ENCODE results near the gene FADS2.

The FADS2 gene

GRCh38 chr11:61850687-61851086, 22.6 kb downstream of the FADS2 start:
- no peak for DNase-seq

- no peak for DNase-seq
Observed at GRCh38 chr11:61851113-61851899, 23.2 kb downstream of the FADS2 start.

GRCh38 chr11:61851900-61852295, 23.8 kb downstream of the FADS2 start:
- DNase-seq = no peak

GRCh38 chr11:61853698-61854169, 25.6 kb downstream of the FADS2 start:
- DNase-seq = no peak

GRCh38 chr11:61854206-61854895, 26.3 kb downstream of the FADS2 start:
- DNase-seq = no peak

- no peak for DNase-seq
Observed at GRCh38 chr11:61854966-61855714, 27.0 kb downstream of the FADS2 start.

- no peak for DNase-seq
Observed at GRCh38 chr11:61855939-61856680, 28.0 kb downstream of the FADS2 start.

DNA sequence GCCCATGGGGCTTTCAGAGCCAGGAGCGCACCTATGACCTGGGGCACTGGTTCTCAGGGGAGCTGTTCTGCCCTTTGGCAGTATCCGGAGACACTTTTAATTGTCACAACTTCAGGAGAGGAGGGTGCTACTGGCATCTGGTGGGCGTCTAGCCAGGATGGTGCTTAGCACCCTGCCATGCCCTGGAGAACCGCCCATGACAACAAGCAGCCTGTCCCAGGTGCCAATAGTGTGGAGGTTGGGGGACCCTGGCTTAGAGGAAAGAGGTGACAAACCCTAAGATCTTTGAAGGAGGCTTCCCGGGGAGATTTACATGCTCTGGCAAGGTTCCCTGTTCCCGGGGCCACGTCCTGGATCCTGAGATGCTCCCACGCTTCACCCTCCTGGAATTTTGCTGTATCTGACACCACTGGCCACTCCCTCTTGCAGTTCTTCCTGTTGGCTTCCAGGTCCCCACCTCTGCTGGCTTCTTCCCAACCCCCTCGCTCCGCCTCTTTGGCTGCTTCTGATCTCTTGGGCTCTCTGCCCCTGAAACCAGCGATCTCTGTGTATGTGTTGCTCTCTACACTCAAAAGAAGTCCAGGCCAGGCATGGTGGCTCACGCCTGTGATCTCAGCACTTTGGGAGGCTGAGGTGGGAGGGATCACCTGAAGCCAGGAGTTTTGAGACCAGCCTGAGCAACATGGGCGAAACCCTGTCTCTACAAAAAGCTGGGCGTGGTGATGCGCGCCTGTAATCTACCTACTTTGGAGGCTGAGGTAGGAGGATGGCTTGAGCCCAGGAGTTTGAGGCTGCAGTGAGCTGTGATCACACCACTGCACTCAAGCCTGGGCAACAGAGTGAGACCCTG, 32.2 kb downstream of the FADS2 start:
- DNase-seq = no peak

- no peak for DNase-seq
Observed at GRCh38 chr11:61861634-61862033, 33.5 kb downstream of the FADS2 start.

GRCh38 chr11:61862714-61863547, 34.8 kb downstream of the FADS2 start:
- no peak for DNase-seq

- DNase-seq = no peak
Observed at GRCh38 chr11:61863548-61864081, 35.5 kb downstream of the FADS2 start.

DNA sequence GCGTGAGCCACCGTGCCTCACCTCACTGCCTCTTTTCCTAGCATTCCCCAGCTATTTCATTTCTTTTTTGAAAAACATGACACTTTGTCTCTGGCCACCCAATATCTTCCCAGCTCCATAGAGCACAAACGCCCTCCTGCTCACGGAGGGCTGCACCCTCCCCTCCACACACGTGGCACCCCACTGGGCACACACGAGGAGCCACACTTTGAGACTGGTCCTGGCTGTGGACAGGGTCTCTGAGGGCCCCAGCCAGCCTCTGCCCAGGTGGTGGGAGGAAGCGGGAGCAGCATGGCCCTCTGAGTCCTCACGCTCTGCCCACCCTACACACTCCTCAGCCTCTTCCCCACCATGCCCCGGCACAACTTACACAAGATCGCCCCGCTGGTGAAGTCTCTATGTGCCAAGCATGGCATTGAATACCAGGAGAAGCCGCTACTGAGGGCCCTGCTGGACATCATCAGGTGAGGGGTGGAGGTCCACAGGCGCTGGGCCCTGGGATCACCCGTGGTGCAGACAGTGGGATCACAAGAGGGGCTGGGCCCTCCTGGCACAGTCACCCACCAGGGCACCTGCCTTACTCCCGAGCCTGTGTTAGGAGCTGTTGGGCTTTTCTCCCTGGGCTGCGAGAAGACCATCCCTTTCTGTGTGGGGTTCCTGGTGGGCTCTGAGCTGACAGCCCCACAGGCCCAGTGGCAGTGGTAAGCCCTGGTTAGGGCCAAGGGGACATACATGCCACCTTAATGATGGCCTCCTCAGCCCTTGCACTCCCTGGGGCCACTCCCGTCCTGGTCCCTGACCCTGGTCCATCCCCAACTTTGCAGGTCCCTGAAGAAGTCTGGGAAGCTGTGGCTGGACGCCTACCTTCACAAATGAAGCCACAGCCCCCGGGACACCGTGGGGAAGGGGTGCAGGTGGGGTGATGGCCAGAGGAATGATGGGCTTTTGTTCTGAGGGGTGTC, 37.0 kb downstream of the FADS2 start:
- no peak for DNase-seq

- no peak for DNase-seq
Observed at GRCh38 chr11:61866231-61866957, 38.3 kb downstream of the FADS2 start.

GRCh38 chr11:61866958-61867343, 38.9 kb downstream of the FADS2 start:
- no peak for DNase-seq

GRCh38 chr11:61868571-61869428, 40.7 kb downstream of the FADS2 start:
- DNase-seq = no peak

DNA sequence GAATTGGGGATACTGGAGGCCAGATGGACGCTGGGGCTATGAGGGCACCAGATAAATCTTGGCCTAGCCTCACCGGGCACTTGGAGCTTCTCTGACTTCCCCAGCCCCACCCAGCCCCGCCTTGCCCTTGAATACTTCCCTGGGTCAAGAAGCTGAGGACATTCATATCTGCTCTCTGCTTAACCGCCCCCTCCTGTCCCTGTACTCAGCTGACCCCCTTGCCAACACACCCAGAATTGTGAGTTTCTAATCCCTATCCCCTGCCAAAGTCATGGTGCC, 41.3 kb downstream of the FADS2 start:
- DNase-seq = no peak

DNA sequence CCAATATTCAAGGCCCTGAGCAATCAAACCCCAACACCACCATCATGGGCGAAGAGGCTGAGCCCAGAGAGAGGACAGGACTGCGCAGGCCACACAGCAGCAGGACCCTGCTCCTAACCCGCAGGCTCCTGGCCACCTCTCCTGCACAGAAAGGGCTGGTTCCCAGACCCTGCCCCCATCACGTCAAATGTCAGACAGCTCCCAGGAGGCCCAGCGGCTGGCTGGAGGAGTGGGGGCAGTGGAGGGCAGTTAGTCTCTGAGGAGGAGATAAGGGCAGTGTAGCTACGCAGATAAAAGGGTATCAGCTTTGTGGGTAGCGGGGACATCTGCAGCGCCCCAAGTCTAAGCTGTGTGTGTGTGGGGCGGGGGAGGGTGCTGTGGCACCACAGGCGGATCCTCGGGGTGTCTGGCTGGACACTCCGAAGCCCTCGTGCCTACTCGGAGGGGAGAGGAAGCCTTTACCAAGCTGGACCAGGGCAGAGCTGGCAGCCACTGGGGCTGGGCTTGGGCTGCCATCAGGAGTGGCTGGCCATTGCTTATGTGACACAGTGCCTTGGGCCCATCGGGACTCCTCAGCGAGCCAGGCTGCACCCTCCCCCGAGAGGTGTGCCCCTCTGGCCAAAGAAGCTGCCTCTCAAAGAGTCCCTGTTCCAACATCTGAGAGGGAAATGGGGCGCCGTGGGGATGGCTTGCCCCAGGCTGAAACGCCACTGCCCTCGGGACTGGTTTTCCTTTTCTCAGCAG, 41.8 kb downstream of the FADS2 start:
- DNase-seq = no peak

Data from stimulated activated CD4-positive, alpha-beta T cell treated with anti-CD3 and anti-CD28 coated beads, Interleukin-2, amount 100 ng/mL, for 48 hours (primary cell).